Skeletal muscle tissue (tissue), 4 donors: ENCODE results near the gene PDE11A. TPM values are rescaled to one million over a fixed set of nuclear protein-coding genes. Genes with fewer than 3 reads are reported as not detected.

Experiments used
- H3K27ac ChIP-seq: one replicate; pipeline ENCODE4 v1.7.0; 2013; ENCODE audit warnings: mild to moderate bottlenecking, low read depth, low read length, inconsistent platforms
- H3K27me3 ChIP-seq, 3 donors: one replicate each; pipeline ENCODE4 v1.7.0; 2013; ENCODE audit warnings: low read length in 3 of 3; ENCODE audit not compliant: control insufficient read depth in 3 of 3, insufficient read depth in 3 of 3
- H3K36me3 ChIP-seq, 3 donors: one replicate each; pipeline ENCODE4 v1.7.0; 2013; ENCODE audit warnings: low read length in 3 of 3; ENCODE audit not compliant: control insufficient read depth in 3 of 3, insufficient read depth in 3 of 3
- H3K4me1 ChIP-seq, 3 donors: one replicate each; pipeline ENCODE4 v1.7.0; 2013; ENCODE audit warnings: low read length in 3 of 3, mild to moderate bottlenecking in 3 of 3; ENCODE audit not compliant: control insufficient read depth in 3 of 3, insufficient read depth in 3 of 3
- H3K4me3 ChIP-seq, 3 donors: one replicate each; pipeline ENCODE4 v1.7.0; 2013; ENCODE audit warnings: low read length in 3 of 3
- H3K9ac ChIP-seq, 3 donors: one replicate each; pipeline ENCODE4 v1.7.0; 2013; ENCODE audit warnings: low read length in 3 of 3, mild to moderate bottlenecking in 3 of 3, moderate library complexity in 2 of 3, low read depth in 1 of 3
- H3K9me3 ChIP-seq, 3 donors: one replicate each; pipeline ENCODE4 v1.7.0; 2013; ENCODE audit warnings: low read length in 3 of 3; ENCODE audit not compliant: control insufficient read depth in 3 of 3
- total RNA-seq: library from RNA; depleted of rRNA; stranded (reverse); fragments of >200 nt; gene quantifications from one replicate; pipeline ENCODE4 v1.2.3, GENCODE V29; 2014
- donor health status: Osteomylitis.

Gene PDE11A
- total RNA-seq, 1 donor from 2014 or later = 1.0 TPM

DNA sequence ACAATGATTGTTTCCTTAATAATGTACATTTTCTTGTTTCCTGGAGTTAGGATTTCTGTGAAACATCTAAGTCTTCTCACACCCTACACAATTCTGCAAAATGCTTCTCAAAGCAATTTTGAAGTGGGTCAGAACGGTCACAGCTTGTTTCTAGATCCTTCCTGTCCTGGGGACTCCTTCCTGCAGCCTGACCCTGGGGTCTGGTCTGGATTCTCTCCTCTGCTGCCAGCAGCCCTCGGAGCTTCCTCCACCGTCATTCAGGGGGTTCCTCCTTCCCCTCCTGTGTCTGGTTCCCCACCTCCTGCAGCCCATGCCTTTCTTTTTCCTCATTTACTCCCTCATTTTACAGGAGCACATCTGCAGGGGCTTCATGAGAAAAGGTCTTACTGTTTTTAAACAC is 357.9 kb downstream of the PDE11A start:
- no peaks in the 10 kb centered on the region for H3K4me1 ChIP-seq
- H3K4me3 ChIP-seq = no peak overlapping the region
- H3K9ac ChIP-seq = no peak overlapping the region
- H3K27ac ChIP-seq = no peak overlapping the region
- H3K27me3 ChIP-seq = no peaks in the 10 kb centered on the region
- H3K9me3 ChIP-seq = no peaks in the 10 kb centered on the region
- no peaks in the 10 kb centered on the region for H3K36me3 ChIP-seq

DNA sequence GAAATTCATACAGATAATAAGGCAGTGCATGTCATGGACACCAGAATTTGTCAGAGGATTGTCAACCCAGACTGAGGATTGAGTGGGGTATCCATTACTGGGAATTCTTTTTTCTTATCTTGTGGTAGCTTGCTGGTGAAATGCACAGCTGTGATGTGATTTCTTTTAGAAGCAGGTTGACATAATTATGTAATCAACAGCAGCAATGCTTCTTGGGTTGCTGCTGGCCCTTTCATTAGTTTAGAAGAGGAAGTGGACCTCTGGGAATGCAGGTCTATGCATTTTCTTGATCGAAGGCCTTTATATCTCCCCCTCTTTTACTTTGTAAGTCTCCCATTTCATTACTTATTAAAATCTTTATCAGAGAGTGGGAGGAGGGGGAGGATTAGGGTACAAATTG is 360.1 kb downstream of the PDE11A start:
- no peak overlapping the region for H3K4me3 ChIP-seq
- H3K9me3 ChIP-seq = no peaks in the 10 kb centered on the region
- no peak overlapping the region for H3K9ac ChIP-seq
- no peak overlapping the region for H3K27ac ChIP-seq
- no peaks in the 10 kb centered on the region for H3K4me1 ChIP-seq
- no peaks in the 10 kb centered on the region for H3K27me3 ChIP-seq
- no peaks in the 10 kb centered on the region for H3K36me3 ChIP-seq

DNA sequence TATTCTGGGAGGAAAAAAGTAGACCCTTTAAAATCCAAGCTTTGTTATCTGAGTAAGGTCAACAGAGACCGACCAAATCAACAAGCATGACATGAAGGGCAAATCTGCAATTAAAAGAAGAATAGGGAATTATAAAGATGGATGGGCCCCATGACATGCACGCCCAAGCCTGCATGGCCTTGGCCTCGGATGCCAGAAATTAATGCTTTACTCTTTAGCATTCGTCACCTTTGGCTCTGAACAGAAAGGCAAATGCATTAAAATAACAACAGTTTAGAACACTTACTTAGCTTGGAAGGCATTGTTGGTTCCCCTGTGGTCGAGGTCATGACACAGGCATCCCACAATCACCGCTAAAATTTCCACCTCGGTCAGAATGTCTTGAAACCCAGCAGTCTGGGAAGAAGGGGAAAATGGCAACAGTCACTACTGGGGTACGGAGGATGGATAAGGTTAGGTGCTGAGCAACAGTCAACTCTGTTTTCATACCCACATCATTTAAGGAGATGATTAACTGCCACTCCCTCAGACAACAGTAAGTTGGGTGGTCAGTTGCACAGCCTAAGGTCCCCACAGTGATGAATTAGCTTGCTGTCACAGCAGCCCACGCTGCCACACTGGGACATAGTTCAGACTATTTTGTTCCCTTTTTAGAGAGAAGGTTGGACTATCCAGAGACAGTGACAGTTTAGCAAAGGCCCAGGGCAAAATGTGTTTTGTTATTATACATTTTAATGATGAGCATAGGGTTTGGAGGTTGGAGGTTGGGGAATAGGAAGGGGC is 360.9 kb downstream of the PDE11A start:
- Histone ChIP-seq H3K9me3 (no peaks in the 10 kb centered on the region), H3K9ac (no peak overlapping the region), H3K27ac (no peak overlapping the region), H3K36me3 (no peaks in the 10 kb centered on the region), H3K4me3 (no peak overlapping the region), H3K27me3 (no peaks in the 10 kb centered on the region), H3K4me1 (no peaks in the 10 kb centered on the region)

- H3K9ac ChIP-seq = no peak overlapping the region
- no peaks in the 10 kb centered on the region for H3K36me3 ChIP-seq
- H3K4me1 ChIP-seq = no peaks in the 10 kb centered on the region
- no peaks in the 10 kb centered on the region for H3K27me3 ChIP-seq
- H3K4me3 ChIP-seq = no peak overlapping the region
- H3K27ac ChIP-seq = no peak overlapping the region
- no peaks in the 10 kb centered on the region for H3K9me3 ChIP-seq
Observed at GRCh38 chr2:177710889-177711288, 361.7 kb downstream of the PDE11A start.

GRCh38 chr2:177709986-177710401 is 362.6 kb downstream of the PDE11A start:
- H3K4me1 ChIP-seq = no peaks in the 10 kb centered on the region
- H3K27ac ChIP-seq = no peak overlapping the region
- no peaks in the 10 kb centered on the region for H3K9me3 ChIP-seq
- H3K27me3 ChIP-seq = no peaks in the 10 kb centered on the region
- H3K36me3 ChIP-seq = no peaks in the 10 kb centered on the region
- H3K9ac ChIP-seq = no peak overlapping the region
- no peak overlapping the region for H3K4me3 ChIP-seq

GRCh38 chr2:177708660-177709444 is 363.7 kb downstream of the PDE11A start:
- Histone ChIP-seq H3K9ac (no peak overlapping the region), H3K36me3 (no peaks in the 10 kb centered on the region), H3K4me3 (no peak overlapping the region), H3K27me3 (no peaks in the 10 kb centered on the region), H3K9me3 (no peaks in the 10 kb centered on the region), H3K4me1 (no peaks in the 10 kb centered on the region), H3K27ac (no peak overlapping the region)

DNA sequence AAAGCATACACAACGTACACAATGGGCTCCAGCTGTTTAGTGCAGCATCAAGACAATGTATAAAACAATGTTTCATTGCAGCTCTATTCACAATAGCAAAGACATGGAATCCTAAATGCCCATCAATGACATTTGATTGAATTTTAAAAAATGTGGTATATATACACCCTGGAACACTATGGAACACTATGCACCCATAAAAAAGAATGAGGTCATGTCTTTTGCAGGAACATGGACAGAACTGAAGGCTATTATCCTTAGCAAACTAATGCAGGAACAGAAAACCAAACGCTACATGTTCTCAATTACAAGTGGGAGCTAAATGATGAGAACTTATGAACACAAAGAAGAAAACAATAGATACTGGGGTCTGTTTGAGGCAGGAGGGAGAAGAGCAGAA is 364.5 kb downstream of the PDE11A start:
- Histone ChIP-seq H3K4me3 (no peak overlapping the region), H3K9ac (no peak overlapping the region), H3K27me3 (no peaks in the 10 kb centered on the region), H3K9me3 (no peaks in the 10 kb centered on the region), H3K4me1 (no peaks in the 10 kb centered on the region), H3K36me3 (no peaks in the 10 kb centered on the region), H3K27ac (no peak overlapping the region)

DNA sequence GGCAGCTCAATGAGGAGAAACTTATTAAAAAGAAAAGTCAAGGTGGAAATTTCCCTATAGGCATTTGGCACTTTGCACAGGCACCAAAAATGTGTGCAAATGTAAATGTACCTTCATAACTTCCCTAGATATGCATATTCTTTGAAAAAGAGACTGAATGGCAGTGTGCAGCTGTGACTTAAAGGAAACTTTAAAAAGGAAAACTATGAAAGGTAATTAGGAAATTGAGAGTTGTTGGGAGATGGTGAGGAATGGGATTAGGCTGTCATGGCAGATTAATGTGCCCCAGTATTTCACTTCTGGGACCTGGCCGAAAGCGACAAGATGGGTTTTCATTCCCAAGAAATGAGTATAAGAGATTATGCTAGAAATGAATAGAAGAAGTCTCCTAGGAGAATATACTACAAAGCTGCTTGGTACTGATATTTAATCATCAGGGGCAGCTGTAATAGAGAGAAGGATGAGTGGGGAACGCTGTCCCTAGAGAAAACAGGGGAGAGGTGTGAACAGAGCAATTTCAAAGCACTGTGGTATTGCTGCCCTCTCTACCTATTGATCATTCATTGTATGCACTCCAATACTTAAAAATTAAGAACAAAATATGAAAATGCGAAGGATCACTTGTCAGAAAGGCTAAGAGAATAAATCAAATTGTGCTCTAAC is 366.9 kb downstream of the PDE11A start:
- peaks cover 0 to 4% (median 0%) of the 10 kb centered on the region in 3 donors for H3K36me3 ChIP-seq
- H3K4me1 ChIP-seq = no peaks in the 10 kb centered on the region
- H3K9me3 ChIP-seq = no peaks in the 10 kb centered on the region
- no peak overlapping the region for H3K4me3 ChIP-seq
- no peak overlapping the region for H3K9ac ChIP-seq
- no peaks in the 10 kb centered on the region for H3K27me3 ChIP-seq
- no peak overlapping the region for H3K27ac ChIP-seq

GRCh38 chr2:177703159-177703558 is 369.4 kb downstream of the PDE11A start:
- Histone ChIP-seq H3K27me3 (no peaks in the 10 kb centered on the region), H3K27ac (no peak overlapping the region), H3K4me3 (no peak overlapping the region), H3K9ac (no peak overlapping the region), H3K36me3 (peaks cover 0 to 8% (median 0%) of the 10 kb centered on the region in 3 donors), H3K4me1 (no peaks in the 10 kb centered on the region), H3K9me3 (no peaks in the 10 kb centered on the region)

DNA sequence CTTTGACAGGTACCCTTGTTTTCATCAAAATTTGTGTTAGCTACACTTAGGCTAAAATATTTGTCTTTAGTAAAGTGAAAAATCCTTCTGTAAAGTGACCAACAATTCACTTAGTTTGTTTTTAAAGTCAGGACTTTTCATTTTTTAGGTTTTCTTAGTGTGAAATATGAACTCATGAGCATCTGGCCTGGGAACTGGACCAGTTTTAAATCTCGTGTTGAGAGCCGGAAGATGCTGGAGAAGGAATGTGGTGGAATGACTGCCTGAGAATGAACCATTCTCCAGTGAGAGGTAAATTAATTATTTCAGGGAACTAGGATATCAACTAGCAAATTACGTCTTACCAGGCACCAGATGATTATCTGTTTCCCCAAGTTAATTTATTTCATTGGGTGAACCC is 374.3 kb downstream of the PDE11A start:
- Histone ChIP-seq H3K36me3 (peaks cover 0 to 8% (median 0%) of the 10 kb centered on the region in 3 donors), H3K4me3 (no peak overlapping the region), H3K9ac (no peak overlapping the region), H3K27me3 (no peaks in the 10 kb centered on the region), H3K4me1 (no peaks in the 10 kb centered on the region), H3K27ac (no peak overlapping the region), H3K9me3 (no peaks in the 10 kb centered on the region)
